HepG2 (cell line): ENCODE measurements around the gene CES2. TPM values are rescaled to one million over a fixed set of nuclear protein-coding genes. Genes with fewer than 3 reads are reported as not detected.
A peak's percentile ranks its signal among the peaks of the same experiment; 100 is the strongest.

Experiments
- ATAC-seq: fragments of 200-7000 bp; cut with Tn5 transposase; 3 replicates; pipeline ENCODE4 v1.9.1; 2020; ENCODE audit warnings: mild to moderate bottlenecking, moderate library complexity
- BruUV-seq: library from RNA; stranded (reverse); fragments of 400-500 nt; replicated peaks from 2 replicates; lab custom pipeline; 2021; lab: Mats Ljungman, UMichigan
- CTCF ChIA-PET: fragments of 300-600 bp; formaldehyde crosslinking; extraction: SDS; loops from one replicate; lab custom pipeline; 2021; ENCODE audit warnings: low total read pairs, inconsistent platforms, low intra/inter-chr PET ratio; lab: Yijun Ruan, JAX
- POLR2A ChIA-PET: fragments of 350-600 bp; sonication (Branson Sonifier 250); formaldehyde crosslinking; loops from one replicate; lab custom pipeline; 2020; ENCODE audit warnings: antibody characterized with exemption, inconsistent platforms; lab: Yijun Ruan, JAX
- DNase-seq: peaks from one replicate; pipeline ENCODE4 v3.0.0-alpha.2; 2015; ENCODE audit warnings: low spot score
- FAIRE-seq: peaks from 3 replicates; lab custom pipeline; 2011; peaks lifted over from hg19 to GRCh38; lab: Jason Lieb, UNC
- H2AFZ ChIP-seq: one replicate; pipeline ENCODE4 v1.6.1; 2011; ENCODE audit warnings: low read length, inconsistent platforms
- H3K27ac ChIP-seq: fragments of 300-600 bp; 3 replicates; pipeline ENCODE4 v1.8.0; 2011; ENCODE audit warnings: mixed run types, mild to moderate bottlenecking, mixed read lengths, low read length, inconsistent platforms; ENCODE audit not compliant: insufficient read depth; ENCODE audit errors: extremely low read length
- H3K27me3 ChIP-seq, 2 experiments: fragments of 200-600 bp in 1 of 2; 2 replicates in 1 of 2; 3 replicates in 1 of 2; pipeline versions ENCODE4 v1.6.0 to v1.8.0; 2011; ENCODE audit warnings: low read length in 2 of 2, mild to moderate bottlenecking in 2 of 2, moderate library complexity in 2 of 2, inconsistent platforms in 1 of 2; ENCODE audit not compliant: insufficient read depth in 2 of 2, control insufficient read depth in 1 of 2
- H3K36me3 ChIP-seq, 2 experiments: fragments of 200-600 bp in 1 of 2; replicated peaks in 1 of 2; 2 replicates in 1 of 2; 3 replicates in 1 of 2; pipeline versions ENCODE4 v1.5.1 to v1.8.0; 2011; ENCODE audit warnings: low read length in 2 of 2, inconsistent platforms in 1 of 2; ENCODE audit not compliant: insufficient read depth in 2 of 2, control insufficient read depth in 1 of 2
- H3K4me1 ChIP-seq: 2 replicates; pipeline ENCODE4 v1.5.1; 2012; ENCODE audit warnings: low read length, inconsistent platforms; ENCODE audit not compliant: insufficient read depth
- H3K4me2 ChIP-seq: 2 replicates; pipeline ENCODE4 v1.6.0; 2011; ENCODE audit warnings: low read depth, low read length, inconsistent platforms
- H3K4me3 ChIP-seq, 3 experiments: fragments of 200-600 bp in 1 of 3; sonication (generic), shearing (Covaris generic) in 1 of 3; replicated peaks in 1 of 3; 2 replicates each; pipeline ENCODE4 v1.5.1; 2011 to 2016; ENCODE audit warnings: low read length in 3 of 3, inconsistent platforms in 2 of 3, low read depth in 2 of 3, mild to moderate bottlenecking in 2 of 3, control low read depth in 1 of 3, mixed read lengths in 1 of 3; ENCODE audit not compliant: insufficient read depth in 1 of 3
- H3K79me2 ChIP-seq: one replicate; pipeline ENCODE4 v1.6.1; 2011; ENCODE audit warnings: low read length, inconsistent platforms; ENCODE audit not compliant: insufficient read depth
- H3K9ac ChIP-seq: 2 replicates; pipeline ENCODE4 v1.6.0; 2011; ENCODE audit warnings: mild to moderate bottlenecking, low read depth, low read length, inconsistent platforms; ENCODE audit not compliant: insufficient read depth
- H3K9me3 ChIP-seq: 2 replicates; pipeline ENCODE4 v1.5.1; 2012; ENCODE audit warnings: mild to moderate bottlenecking, low read length
- H4K20me1 ChIP-seq: 2 replicates; pipeline ENCODE4 v1.6.0; 2011; ENCODE audit warnings: inconsistent platforms, mild to moderate bottlenecking, low read length, moderate library complexity; ENCODE audit not compliant: insufficient read depth
- CBX5 ChIP-seq: sonication (generic); formaldehyde crosslinking; IDR thresholded peaks from 2 replicates; pipeline ENCODE4 v1.4.0; 2020; ENCODE audit warnings: missing genetic modification reagents, borderline replicate concordance
- CHD4 ChIP-seq: fragments of 200-600 bp; sonication (generic); IDR thresholded peaks from 2 replicates; pipeline ENCODE4 v1.7.0; 2017; ENCODE audit warnings: mild to moderate bottlenecking, low read length, borderline replicate concordance
- ELF3 ChIP-seq: IDR thresholded peaks from 2 replicates; pipeline ENCODE4 v1.6.1; 2016; ENCODE audit warnings: missing genetic modification reagents, missing compliant biosample characterization
- KLF15 ChIP-seq: sonication (generic); formaldehyde crosslinking; IDR thresholded peaks from 2 replicates; pipeline ENCODE4 v1.8.1; 2023; ENCODE audit warnings: borderline replicate concordance, mild to moderate bottlenecking, inconsistent platforms, missing genetic modification reagents, mixed read lengths
- MAFF ChIP-seq: IDR thresholded peaks from 2 replicates; pipeline ENCODE4 v1.6.1; 2011; ENCODE audit warnings: low read depth, low read length, improper control_type of control experiment
- MAFK ChIP-seq, 2 experiments: IDR thresholded peaks in 1 of 2; conservative IDR thresholded peaks in 1 of 2; 2 replicates each; pipeline ENCODE4 v1.6.1; 2011; ENCODE audit warnings: improper control_type of control experiment in 2 of 2, low read length in 2 of 2
- MZF1 ChIP-seq: sonication (generic); formaldehyde crosslinking; IDR thresholded peaks from 2 replicates; pipeline ENCODE4 v1.8.1; 2023; ENCODE audit warnings: mild to moderate bottlenecking, missing genetic modification reagents, borderline replicate concordance
- NFE2L2 ChIP-seq: fragments of 150-350 bp; IDR thresholded peaks from 2 replicates; pipeline ENCODE4 v1.6.1; 2014; ENCODE audit warnings: low read length
- SMC3 ChIP-seq: IDR thresholded peaks from 2 replicates; pipeline ENCODE4 v1.6.1; 2011; ENCODE audit warnings: low read length, improper control_type of control experiment
- SOX13 ChIP-seq, 3 experiments: fragments of 450-650 bp in 1 of 3; sonication (generic) in 1 of 3; formaldehyde crosslinking in 1 of 3; IDR thresholded peaks in 2 of 3; conservative IDR thresholded peaks in 1 of 3; 2 replicates each; pipeline versions ENCODE4 v1.5.0 to v1.6.1; 2016 to 2020; ENCODE audit warnings: antibody characterized with exemption in 1 of 3, mild to moderate bottlenecking in 1 of 3, missing compliant biosample characterization in 1 of 3, missing genetic modification reagents in 1 of 3, moderate library complexity in 1 of 3
- TP53 ChIP-seq: sonication (generic); formaldehyde crosslinking; conservative IDR thresholded peaks from 2 replicates; pipeline ENCODE4 v1.4.0; 2020; ENCODE audit warnings: missing genetic modification reagents
- ZBTB1 ChIP-seq: sonication (generic); formaldehyde crosslinking; IDR thresholded peaks from 2 replicates; pipeline ENCODE4 v1.4.0; 2020; ENCODE audit warnings: missing genetic modification reagents, borderline replicate concordance
- ZNF484 ChIP-seq: sonication (generic); formaldehyde crosslinking; IDR thresholded peaks from 2 replicates; pipeline ENCODE4 v1.5.1; 2020; ENCODE audit warnings: mild to moderate bottlenecking, low read depth, missing genetic modification reagents, borderline replicate concordance
- ZNF7 ChIP-seq: IDR thresholded peaks from 2 replicates; pipeline ENCODE4 v1.6.1; 2016; ENCODE audit warnings: missing biosample characterization, missing genetic modification reagents
- ZNF883 ChIP-seq: sonication (generic); formaldehyde crosslinking; IDR thresholded peaks from 2 replicates; pipeline ENCODE4 v1.5.1; 2020; ENCODE audit warnings: mild to moderate bottlenecking, missing genetic modification reagents; ENCODE audit errors: not compliant biosample characterization
- WGBS: methylation state at CpG from one replicate; pipeline ENCODE4 v1.1.6; 2017; ENCODE audit warnings: low lambda C conversion rate; 5-methylcytosine and 5-hydroxymethylcytosine counted together
- in situ Hi-C: cut with HindIII; loops from 2 replicates; pipeline ENCODE4 v1.10.0; 2017; ENCODE audit warnings: low pct_unique_long_range_greater_than_20kb; ENCODE audit not compliant: extremely low pct_ligation_motif_present
- intact Hi-C: fragments of 100-400 bp; cut with micrococcal nuclease; formaldehyde crosslinking; loops from one replicate; pipeline ENCODE4 v1.10.0; 2022; ENCODE audit not compliant: unreplicated experiment
- polyA plus RNA-seq, 8 experiments: library from polyadenylated mRNA; depleted of rRNA in 3 of 8; stranded (reverse) in 7 of 8; unstranded in 1 of 8; fragments of >200 nt; fragmentation: Illumina TruSeq in 4 of 8; extraction: Trizol in 4 of 8; gene quantifications; 2 replicates each; pipeline versions ENCODE4 v1.2.1 to v1.2.3, GENCODE V29; 2011 to 2016; ENCODE audit warnings: low read depth in 4 of 8, missing spikeins in 1 of 8, mixed read lengths in 1 of 8; ENCODE audit not compliant: insufficient read depth in 1 of 8
- total RNA-seq, 5 experiments: library from RNA; depleted of rRNA; stranded (reverse); fragments of >200 nt; fragmentation: Illumina TruSeq; extraction: Trizol; gene quantifications; 2 replicates each; pipeline ENCODE4 v1.2.3, GENCODE V29; 2016; ENCODE audit warnings: low read depth in 1 of 5
- TF ChIP-seq, protein P1 (sequence below): sonication (generic); formaldehyde crosslinking; IDR thresholded peaks from 2 replicates; pipeline ENCODE4 v1.4.0; 2020; ENCODE audit warnings: missing genetic modification reagents, low read depth, mild to moderate bottlenecking, borderline replicate concordance
- TF ChIP-seq, protein P2 (sequence below): sonication (generic); formaldehyde crosslinking; IDR thresholded peaks from 2 replicates; pipeline ENCODE4 v1.4.0; 2020; ENCODE audit warnings: missing genetic modification reagents
- TF ChIP-seq, protein P3 (sequence below): sonication (generic); IDR thresholded peaks from 2 replicates; pipeline ENCODE4 v1.6.1; 2016; ENCODE audit warnings: low read depth, borderline replicate concordance
- TF ChIP-seq, protein P4 (sequence below): sonication (generic); formaldehyde crosslinking; IDR thresholded peaks from 2 replicates; pipeline ENCODE4 v1.9.0; 2022; ENCODE audit warnings: low read depth, missing genetic modification reagents

CES2 gene
- total and polyA plus RNA-seq, 2 of the 13 experiments (the other 11 are each of a cell fraction or from before 2014, with no cell fraction given) = 50.6 to 63.8 TPM

DNA sequence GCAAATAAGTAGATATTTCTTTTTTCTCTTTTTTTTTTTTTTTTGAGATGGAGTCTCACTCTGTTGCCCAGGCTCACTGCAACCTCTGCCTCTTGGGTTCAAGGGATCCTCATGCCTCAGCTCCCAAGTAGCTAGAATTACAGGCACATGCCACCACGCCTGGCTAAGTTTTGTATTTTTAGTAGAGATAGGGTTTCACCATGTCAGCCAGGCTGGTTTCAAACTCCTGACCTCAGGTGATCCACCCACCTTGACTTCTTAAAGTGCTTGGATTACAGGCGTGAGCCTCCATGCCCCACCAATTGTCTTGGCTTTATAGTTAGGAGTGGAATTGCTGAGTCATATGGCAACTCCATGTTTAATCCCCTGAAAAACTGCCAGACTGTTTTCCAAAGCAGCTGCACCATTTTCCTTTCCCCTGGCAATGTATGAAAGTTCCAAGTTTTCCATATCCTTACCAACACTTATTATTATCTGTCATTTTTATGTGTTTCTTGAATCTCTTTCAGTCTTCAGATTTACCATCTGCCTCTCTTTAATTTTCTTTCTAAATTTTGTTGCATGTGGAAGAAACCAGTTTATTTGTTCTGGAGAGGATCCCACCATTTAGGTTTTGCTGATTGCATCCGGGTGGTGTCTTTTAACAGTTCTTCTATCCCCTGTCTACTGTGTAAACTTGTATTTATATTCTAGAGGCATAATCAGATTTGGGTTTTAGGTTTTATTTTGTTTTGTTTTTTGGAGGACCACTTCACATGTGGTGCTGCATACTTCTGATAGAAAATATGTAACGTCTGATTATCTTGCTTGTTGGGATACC is 15.9 kb downstream of the CES2 start:
- Histone ChIP-seq H2AFZ (no peak overlapping the region), H3K36me3 (no peaks in the 10 kb centered on the region), H4K20me1 (no peaks in the 10 kb centered on the region), H3K27me3 (peaks cover 4 to 24% of the 10 kb centered on the region in 2 experiments; a peak in 4 of 5 replicates), H3K4me2 (no peak overlapping the region), H3K79me2 (no peaks in the 10 kb centered on the region), H3K4me3 (no peak overlapping the region), H3K9ac (no peak overlapping the region), H3K4me1 (peaks cover 70% of the 10 kb centered on the region), H3K27ac (no peak overlapping the region), H3K9me3 (0 out of 2 replicates have a peak, but pooled peaks cover 5% of the 10 kb centered on the region)
- FAIRE-seq (no peak), ATAC-seq (no peak), DNase-seq (no peak)
- in situ Hi-C loops = no loop called here
- ChIA-PET POLR2A (no interaction called here), CTCF (no interaction called here)
- 60% methylated on average over 4 of the region's 4 CpGs for WGBS
- intact Hi-C loops = loop anchor here (10.0 kb wide), 1 partner anchor 64 kb away; no protein-coding TSS in a partner anchor
- BruUV-seq = no TSS peak
- TF ChIP-seq SOX13 (IDR thresholded peaks at IDR 0.05) (no peak), SOX13 (CRISPR knock-in tag; conservative IDR thresholded peaks at IDR 0.05 in 1 of 2, IDR thresholded peaks at IDR 0.05 in 1 of 2) (no peak), CBX5 (CRISPR knock-in tag) (no peak), ZNF883 (CRISPR knock-in tag) (no peak), ELF3 (CRISPR knock-in tag) (no peak), KLF15 (CRISPR knock-in tag) (no peak), ZNF484 (CRISPR knock-in tag) (peak; percentile 97; the same call in 1 of the 2 replicates), NFE2L2 (peak; percentile 85), ZNF7 (peak; percentile 39), TP53 (no peak), MAFK (conservative IDR thresholded peaks at IDR 0.05 in 1 of 2, IDR thresholded peaks at IDR 0.05 in 1 of 2; ENCODE audit: low read length in 2 of 2) (peak; percentile 47 to 56), CHD4 (no peak), SMC3 (no peak), ZBTB1 (CRISPR knock-in tag) (no peak), MZF1 (CRISPR knock-in tag) (no peak), MAFF (peak; percentile 40; the same call in 1 of the 2 replicates)
- TF ChIP-seq, protein P1, sequence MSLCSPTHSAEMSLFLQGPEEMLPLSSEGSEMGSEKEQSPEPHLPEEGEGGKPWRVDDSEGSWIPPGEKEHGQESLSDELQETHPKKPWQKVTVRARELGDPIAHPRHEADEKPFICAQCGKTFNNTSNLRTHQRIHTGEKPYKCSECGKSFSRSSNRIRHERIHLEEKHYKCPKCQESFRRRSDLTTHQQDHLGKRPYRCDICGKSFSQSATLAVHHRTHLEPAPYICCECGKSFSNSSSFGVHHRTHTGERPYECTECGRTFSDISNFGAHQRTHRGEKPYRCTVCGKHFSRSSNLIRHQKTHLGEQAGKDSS (CRISPR knock-in tag) = no peak
- TF ChIP-seq, protein P2, sequence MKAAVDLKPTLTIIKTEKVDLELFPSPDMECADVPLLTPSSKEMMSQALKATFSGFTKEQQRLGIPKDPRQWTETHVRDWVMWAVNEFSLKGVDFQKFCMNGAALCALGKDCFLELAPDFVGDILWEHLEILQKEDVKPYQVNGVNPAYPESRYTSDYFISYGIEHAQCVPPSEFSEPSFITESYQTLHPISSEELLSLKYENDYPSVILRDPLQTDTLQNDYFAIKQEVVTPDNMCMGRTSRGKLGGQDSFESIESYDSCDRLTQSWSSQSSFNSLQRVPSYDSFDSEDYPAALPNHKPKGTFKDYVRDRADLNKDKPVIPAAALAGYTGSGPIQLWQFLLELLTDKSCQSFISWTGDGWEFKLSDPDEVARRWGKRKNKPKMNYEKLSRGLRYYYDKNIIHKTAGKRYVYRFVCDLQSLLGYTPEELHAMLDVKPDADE (CRISPR knock-in tag) = no peak
- TF ChIP-seq, protein P3, sequence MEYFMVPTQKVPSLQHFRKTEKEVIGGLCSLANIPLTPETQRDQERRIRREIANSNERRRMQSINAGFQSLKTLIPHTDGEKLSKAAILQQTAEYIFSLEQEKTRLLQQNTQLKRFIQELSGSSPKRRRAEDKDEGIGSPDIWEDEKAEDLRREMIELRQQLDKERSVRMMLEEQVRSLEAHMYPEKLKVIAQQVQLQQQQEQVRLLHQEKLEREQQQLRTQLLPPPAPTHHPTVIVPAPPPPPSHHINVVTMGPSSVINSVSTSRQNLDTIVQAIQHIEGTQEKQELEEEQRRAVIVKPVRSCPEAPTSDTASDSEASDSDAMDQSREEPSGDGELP = no peak
- TF ChIP-seq, protein P4, sequence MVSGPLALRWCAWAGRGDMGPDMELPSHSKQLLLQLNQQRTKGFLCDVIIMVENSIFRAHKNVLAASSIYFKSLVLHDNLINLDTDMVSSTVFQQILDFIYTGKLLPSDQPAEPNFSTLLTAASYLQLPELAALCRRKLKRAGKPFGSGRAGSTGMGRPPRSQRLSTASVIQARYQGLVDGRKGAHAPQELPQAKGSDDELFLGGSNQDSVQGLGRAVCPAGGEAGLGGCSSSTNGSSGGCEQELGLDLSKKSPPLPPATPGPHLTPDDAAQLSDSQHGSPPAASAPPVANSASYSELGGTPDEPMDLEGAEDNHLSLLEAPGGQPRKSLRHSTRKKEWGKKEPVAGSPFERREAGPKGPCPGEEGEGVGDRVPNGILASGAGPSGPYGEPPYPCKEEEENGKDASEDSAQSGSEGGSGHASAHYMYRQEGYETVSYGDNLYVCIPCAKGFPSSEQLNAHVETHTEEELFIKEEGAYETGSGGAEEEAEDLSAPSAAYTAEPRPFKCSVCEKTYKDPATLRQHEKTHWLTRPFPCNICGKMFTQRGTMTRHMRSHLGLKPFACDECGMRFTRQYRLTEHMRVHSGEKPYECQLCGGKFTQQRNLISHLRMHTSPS (CRISPR knock-in tag) = no peak
